Urinary bladder (tissue), 4 donors: Measurements from ENCODE around the gene PPM1F. TPM values are rescaled to one million over a fixed set of nuclear protein-coding genes. Genes with fewer than 3 reads are reported as not detected.

Experiments used
- DNase-seq: peaks from one replicate; pipeline ENCODE4 v3.0.0-alpha.2; 2015; ENCODE audit errors: extremely low spot score
- H3K27ac ChIP-seq: one replicate; pipeline ENCODE4 v1.5.1; 2013; ENCODE audit warnings: low read depth, mild to moderate bottlenecking, moderate library complexity
- H3K36me3 ChIP-seq: one replicate; pipeline ENCODE4 v1.6.1; 2013; ENCODE audit warnings: mild to moderate bottlenecking, moderate library complexity; ENCODE audit not compliant: insufficient read depth
- H3K4me1 ChIP-seq: one replicate; pipeline ENCODE4 v1.6.1; 2013; ENCODE audit warnings: mild to moderate bottlenecking, moderate library complexity; ENCODE audit not compliant: insufficient read depth
- H3K4me3 ChIP-seq: one replicate; pipeline ENCODE4 v1.5.1; 2013; ENCODE audit warnings: low read depth, low read length
- WGBS: extraction: QIAGEN DNeasy Blood & Tissue Kit; methylation state at CpG from one replicate; pipeline ENCODE4 v1.1.7; 2013; 5-methylcytosine and 5-hydroxymethylcytosine counted together
- polyA plus RNA-seq: library from polyadenylated mRNA; stranded (reverse); fragments of 200-250 nt; gene quantifications from one replicate; pipeline ENCODE4 v1.2.3, GENCODE V29; 2013
- total RNA-seq: library from RNA; depleted of rRNA; stranded (reverse); fragments of >200 nt; gene quantifications from one replicate; pipeline ENCODE4 v1.2.3, GENCODE V29; 2014
- donor health status: healthy with polysubstance abuse.
- donor health status: healthy.

PPM1F gene
- total and polyA plus RNA-seq, 2 donors = 30.8 to 35.4 TPM

- Histone ChIP-seq H3K36me3 (no peaks in the 10 kb centered on the region), H3K27ac (no peak overlapping the region), H3K4me3 (no peak overlapping the region), H3K4me1 (no peaks in the 10 kb centered on the region)
- no peak for DNase-seq
- 40% methylated on average over 7 of the region's 7 CpGs for WGBS
Observed at GRCh38 chr22:21984793-21985192, 32.1 kb upstream of the PPM1F start.

GRCh38 chr22:21982338-21982965, 29.8 kb upstream of the PPM1F start, which contains the start of gene TOP3B:
TOP3B (minus strand) TSS chr22:21982787; CDS start chr22:21975709, 7,078 bp downstream.
- H3K4me1 ChIP-seq = no peaks in the 10 kb centered on the region
- peak; percentile 45 for DNase-seq
- WGBS = under 1% methylated on average over 54 of the region's 54 CpGs
- H3K27ac ChIP-seq = peak within 1 kb of the TSS; percentile 70
- no peaks in the 10 kb centered on the region for H3K36me3 ChIP-seq
- peak within 1 kb of the TSS; percentile 93 for H3K4me3 ChIP-seq

GRCh38 chr22:21981874-21982273, 29.2 kb upstream of the PPM1F start:
- Histone ChIP-seq H3K27ac (no peak overlapping the region), H3K4me1 (no peaks in the 10 kb centered on the region), H3K36me3 (no peaks in the 10 kb centered on the region), H3K4me3 (peak overlapping the region; percentile 93)
- DNase-seq = no peak
- 31% methylated on average over 2 of the region's 2 CpGs for WGBS

- no peaks in the 10 kb centered on the region for H3K4me1 ChIP-seq
- 76% methylated on average over 7 of the region's 7 CpGs for WGBS
- H3K36me3 ChIP-seq = no peaks in the 10 kb centered on the region
- H3K4me3 ChIP-seq = no peak overlapping the region
- no peak for DNase-seq
- no peak overlapping the region for H3K27ac ChIP-seq
Observed at GRCh38 chr22:21980547-21980946, 27.9 kb upstream of the PPM1F start.

- no peak overlapping the region for H3K4me3 ChIP-seq
- H3K4me1 ChIP-seq = no peaks in the 10 kb centered on the region
- no peak overlapping the region for H3K27ac ChIP-seq
- WGBS = 83% methylated on average over 11 of the region's 11 CpGs
- no peak for DNase-seq
- H3K36me3 ChIP-seq = no peaks in the 10 kb centered on the region
Observed at GRCh38 chr22:21978564-21979386, 26.1 kb upstream of the PPM1F start.

GRCh38 chr22:21977814-21978213, 25.2 kb upstream of the PPM1F start:
- WGBS = 95% methylated on average over 1 of the region's 1 CpG
- no peak overlapping the region for H3K27ac ChIP-seq
- no peak for DNase-seq
- no peaks in the 10 kb centered on the region for H3K4me1 ChIP-seq
- no peaks in the 10 kb centered on the region for H3K36me3 ChIP-seq
- no peak overlapping the region for H3K4me3 ChIP-seq

GRCh38 chr22:21975854-21976345, 23.3 kb upstream of the PPM1F start:
- Histone ChIP-seq H3K4me3 (no peak overlapping the region), H3K27ac (no peak overlapping the region), H3K4me1 (no peaks in the 10 kb centered on the region), H3K36me3 (no peaks in the 10 kb centered on the region)
- no peak for DNase-seq
- 93% methylated on average over 5 of the region's 5 CpGs for WGBS

GRCh38 chr22:21975273-21975672, 22.6 kb upstream of the PPM1F start:
- Histone ChIP-seq H3K27ac (no peak overlapping the region), H3K4me1 (no peaks in the 10 kb centered on the region), H3K4me3 (no peak overlapping the region), H3K36me3 (no peaks in the 10 kb centered on the region)
- DNase-seq = no peak
- WGBS = 92% methylated on average over 5 of the region's 5 CpGs

- no peak overlapping the region for H3K27ac ChIP-seq
- no peak for DNase-seq
- no peak overlapping the region for H3K4me3 ChIP-seq
- no peaks in the 10 kb centered on the region for H3K4me1 ChIP-seq
- H3K36me3 ChIP-seq = no peaks in the 10 kb centered on the region
- WGBS = 95% methylated on average over 12 of the region's 12 CpGs
Observed at GRCh38 chr22:21974058-21974649, 21.5 kb upstream of the PPM1F start.

- WGBS = 87% methylated on average over 6 of the region's 6 CpGs
- no peak overlapping the region for H3K4me3 ChIP-seq
- H3K36me3 ChIP-seq = no peaks in the 10 kb centered on the region
- H3K27ac ChIP-seq = no peak overlapping the region
- H3K4me1 ChIP-seq = no peaks in the 10 kb centered on the region
- DNase-seq = no peak
Observed at GRCh38 chr22:21972806-21973205, 20.2 kb upstream of the PPM1F start.

- no peaks in the 10 kb centered on the region for H3K4me1 ChIP-seq
- no peak overlapping the region for H3K27ac ChIP-seq
- DNase-seq = no peak
- WGBS = 76% methylated on average over 7 of the region's 7 CpGs
- H3K4me3 ChIP-seq = no peak overlapping the region
- no peaks in the 10 kb centered on the region for H3K36me3 ChIP-seq
Observed at GRCh38 chr22:21972293-21972779, 19.7 kb upstream of the PPM1F start.

GRCh38 chr22:21971858-21972275, 19.2 kb upstream of the PPM1F start:
- no peak for DNase-seq
- Histone ChIP-seq H3K27ac (no peak overlapping the region), H3K36me3 (no peaks in the 10 kb centered on the region), H3K4me1 (no peaks in the 10 kb centered on the region), H3K4me3 (no peak overlapping the region)
- WGBS = 92% methylated on average over 7 of the region's 7 CpGs

- WGBS = 93% methylated on average over 18 of the region's 18 CpGs
Observed at GRCh38 chr22:21970800-21971617, 18.4 kb upstream of the PPM1F start.

More at GRCh38 chr22:21970800-21971617, 18.4 kb upstream of the PPM1F start:
- no peak overlapping the region for H3K4me3 ChIP-seq
- no peak for DNase-seq
- H3K4me1 ChIP-seq = no peaks in the 10 kb centered on the region
- H3K27ac ChIP-seq = no peak overlapping the region
- H3K36me3 ChIP-seq = no peaks in the 10 kb centered on the region
